T-helper 1 cell treated with Interleukin-12 subunit alpha and Interleukin-12 subunit beta and Interleukin-4 antibody, amounts not matched to agents 30 μg/mL and 1 μg/mL, for 36 hours (primary cell): ENCODE data around the gene PRPF38B.

Experiments used
- H3K27ac Mint-ChIP-seq: one replicate; pipeline ENCODE4 v1.8.0; 2021; ENCODE audit warnings: mild to moderate bottlenecking, mixed read lengths
- H3K27me3 Mint-ChIP-seq: one replicate; pipeline ENCODE4 v1.8.0; 2021; ENCODE audit warnings: low read depth, mixed read lengths
- H3K36me3 Mint-ChIP-seq: one replicate; pipeline ENCODE4 v1.8.0; 2021; ENCODE audit warnings: low read depth, mixed read lengths
- H3K4me1 Mint-ChIP-seq: one replicate; pipeline ENCODE4 v1.8.0; 2021; ENCODE audit warnings: low read depth, mixed read lengths
- H3K4me3 Mint-ChIP-seq: one replicate; pipeline ENCODE4 v1.8.0; 2021; ENCODE audit warnings: mild to moderate bottlenecking, moderate library complexity, mixed read lengths
- H3K9me3 Mint-ChIP-seq: one replicate; pipeline ENCODE4 v1.8.0; 2021; ENCODE audit warnings: mixed read lengths

PRPF38B gene

DNA sequence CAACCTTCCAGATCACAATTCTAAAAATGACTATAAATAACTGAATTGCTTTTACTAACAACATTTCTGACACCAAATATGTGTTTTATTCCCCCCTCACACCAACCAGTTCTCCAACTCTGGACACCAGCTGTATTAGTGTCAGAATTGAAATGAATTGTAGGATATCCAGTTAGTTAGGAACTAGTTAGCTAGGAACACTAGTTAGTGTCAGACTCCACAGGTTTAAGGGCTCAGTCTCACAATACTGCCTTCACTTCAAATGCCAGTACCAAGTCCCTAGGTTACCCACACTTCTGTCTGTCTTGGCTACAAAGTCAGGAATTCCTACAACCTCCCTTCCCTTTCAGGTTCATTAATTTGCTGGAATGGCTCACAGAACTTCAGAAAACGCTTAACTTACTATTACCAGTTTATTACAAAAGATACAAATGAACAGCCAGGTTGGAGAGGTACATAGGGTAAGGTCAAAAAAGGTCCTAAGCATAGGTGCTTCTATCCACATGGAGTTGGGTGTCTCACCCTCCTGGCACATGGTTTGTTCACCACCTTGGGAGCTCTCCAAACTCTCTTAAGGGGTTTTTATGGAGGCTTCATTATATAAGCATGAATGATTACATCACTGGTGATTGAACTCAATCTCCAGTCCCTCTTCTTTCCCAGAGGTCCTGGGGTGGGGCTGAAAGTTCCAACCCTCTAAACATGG is 58.5 kb downstream of the PRPF38B start:
- Mint-ChIP-seq H3K4me1 (peaks cover 34% of the 10 kb centered on the region), H3K4me3 (no peak overlapping the region), H3K9me3 (no peaks in the 10 kb centered on the region), H3K27me3 (no peaks in the 10 kb centered on the region), H3K36me3 (peaks cover 31% of the 10 kb centered on the region), H3K27ac (no peak overlapping the region)
